Hair follicular keratinocyte (primary cell): ENCODE results near the gene GVQW3. TPM values are rescaled to one million over a fixed set of nuclear protein-coding genes. Genes with fewer than 3 reads are reported as not detected.

Experiments
- total RNA-seq: library from RNA; depleted of rRNA; stranded (reverse); fragments of >200 nt; gene quantifications from 2 replicates; pipeline ENCODE4 v1.2.3, GENCODE V29; 2015

GVQW3 gene
- total RNA-seq, result 0.16 and 0.38 TPM in 2 replicates

GRCh38 chr11:76380977-76381719 lies at the start of gene GVQW3, which contains the start of gene THAP12:
Gene GVQW3, plus strand, starts transcription at chr11:76381323. Its CDS starts 506 bp downstream, at chr11:76381829.
Gene THAP12, minus strand, starts transcription at chr11:76381132. Its CDS starts 296 bp downstream, at chr11:76380836.

DNA sequence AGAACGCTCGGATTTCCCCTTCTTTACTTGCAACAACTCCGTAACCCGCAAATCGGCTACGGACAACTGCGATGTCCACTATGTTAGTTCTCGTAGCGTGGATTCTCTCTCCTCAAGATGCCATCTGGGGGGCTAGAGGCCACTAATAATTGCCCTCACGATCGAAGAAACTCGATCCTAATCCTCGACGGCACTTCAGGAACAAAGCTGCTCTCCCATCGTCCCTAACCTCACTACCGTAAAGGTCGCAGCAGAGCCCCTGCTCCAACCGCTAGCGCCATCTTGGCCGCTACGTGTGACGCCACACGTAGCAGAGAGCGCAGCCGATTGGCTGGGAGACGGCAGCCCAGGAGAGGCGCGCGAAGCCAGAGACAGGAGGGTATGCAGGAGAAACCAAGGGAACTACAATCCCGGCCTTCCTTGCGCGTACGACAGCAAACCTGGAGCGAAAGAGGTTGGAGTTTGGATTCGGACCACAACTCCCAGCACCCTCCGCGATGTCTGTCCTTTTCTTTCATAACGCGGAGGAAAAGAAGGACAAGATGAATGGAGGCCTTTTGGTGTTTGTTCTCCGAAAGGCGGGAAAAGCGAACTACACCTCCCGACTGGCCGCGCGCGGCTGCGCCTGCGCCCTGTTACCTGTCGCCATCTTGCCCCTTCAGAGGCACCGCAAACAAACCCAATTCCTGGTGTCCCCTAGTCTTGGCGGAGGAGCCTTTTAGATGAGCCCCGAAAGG lies 63.4 kb downstream of the GVQW3 start, which contains the start of gene EMSY:
TSS of gene EMSY (plus strand) at position 635 of the 737 bp plus-strand sequence. CDS start 1,921 bp downstream, outside the sequence.

Other genes with a start within 250 kb of the GVQW3 start
- gene WNT11, start 174.8 kb upstream of the GVQW3 start, total RNA-seq, result 0.39 TPM in 1 of 2 replicates, not detected in the other
- 26.5 and 37.2 TPM in 2 replicates for gene THAP12, start 191 bp upstream of the GVQW3 start, total RNA-seq
- gene EMSY, start 63.7 kb downstream of the GVQW3 start, total RNA-seq, result 5.1 and 5.5 TPM in 2 replicates